Dedifferentiated amniotic fluid mesenchymal stem cell (primary cell): ENCODE results near the gene SLC17A7.

Source experiments
- DNase-seq: peaks from one replicate; pipeline ENCODE4 v3.0.0-alpha.2; 2016; ENCODE audit errors: extremely low spot score

SLC17A7 gene

DNA sequence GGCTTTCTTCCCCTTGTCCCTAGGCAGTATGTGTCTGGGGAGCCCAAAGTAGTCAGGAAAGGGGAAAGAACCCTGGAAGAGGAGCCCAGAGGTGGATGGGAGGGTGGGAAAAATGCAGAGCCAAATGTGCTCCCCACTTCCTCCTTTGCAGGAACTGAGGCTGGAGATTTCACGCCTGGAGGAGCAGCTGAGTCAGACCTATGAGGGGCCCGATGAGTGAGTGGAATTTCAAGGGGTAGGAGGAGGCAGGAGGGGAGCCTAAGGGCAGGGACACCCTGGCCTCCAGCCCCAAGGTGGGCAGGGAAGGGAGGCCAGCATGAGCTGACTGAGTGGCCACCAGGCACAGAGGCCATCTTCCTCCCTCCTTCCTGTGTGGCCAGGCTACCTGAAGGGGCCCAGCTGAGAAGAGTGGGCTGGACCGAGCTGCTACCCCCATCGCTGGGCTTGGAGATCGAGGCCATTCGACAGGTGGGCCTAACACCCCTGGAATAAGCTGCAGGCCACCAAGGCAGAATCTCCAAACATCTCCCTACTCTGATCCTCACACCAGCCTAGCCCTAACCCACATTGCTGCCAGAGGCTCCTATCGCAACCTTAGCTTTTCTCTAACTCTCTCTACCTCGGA, 32.4 kb downstream of the SLC17A7 start:
- no peak for DNase-seq

DNA sequence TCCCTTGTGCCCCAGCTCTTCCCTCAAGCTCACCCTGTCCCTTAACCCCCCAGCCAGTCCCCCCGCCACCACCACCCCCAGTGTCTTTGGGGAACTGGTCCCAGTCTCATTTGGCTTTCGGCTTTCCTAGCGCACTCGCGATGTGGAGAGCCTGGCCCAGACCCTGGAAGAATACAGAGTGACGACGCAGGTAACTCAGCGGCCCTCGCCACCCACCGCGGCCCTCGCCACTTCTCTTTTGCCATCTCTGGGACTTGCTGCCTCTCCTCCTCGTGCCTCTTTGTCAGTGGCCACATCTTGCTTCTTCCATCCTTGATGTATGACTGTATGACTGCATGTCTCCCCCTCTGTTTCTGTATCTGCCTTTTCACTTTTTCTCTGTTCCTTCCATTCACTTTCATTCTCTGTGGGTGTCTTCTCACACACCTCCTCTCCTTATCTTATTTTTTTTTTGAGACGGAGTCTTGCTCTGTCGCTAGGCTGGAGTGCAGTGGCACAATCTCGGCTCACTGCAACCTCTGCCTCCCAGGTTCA, 33.8 kb downstream of the SLC17A7 start:
- DNase-seq, result no peak

DNA sequence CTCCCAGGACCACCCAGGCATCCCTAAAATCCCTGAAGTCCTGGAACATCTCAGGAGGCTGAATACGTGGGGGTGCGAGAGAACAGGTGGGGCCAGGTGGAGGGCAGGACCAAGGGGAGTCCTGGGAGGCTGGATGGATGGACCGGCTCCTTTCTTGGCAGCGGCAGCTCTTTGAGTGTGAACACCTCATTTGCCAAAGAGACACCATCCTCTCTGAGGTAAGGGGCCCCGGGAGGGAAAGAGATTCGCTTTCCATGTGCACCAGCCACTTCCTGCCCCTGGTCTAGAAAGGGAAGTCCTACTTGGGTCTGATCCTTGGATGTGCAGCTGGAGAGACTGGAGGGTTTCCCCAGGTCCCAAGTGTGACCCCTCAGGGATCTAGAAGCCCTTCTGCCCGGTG, 34.2 kb downstream of the SLC17A7 start:
- DNase-seq, result no peak

DNA sequence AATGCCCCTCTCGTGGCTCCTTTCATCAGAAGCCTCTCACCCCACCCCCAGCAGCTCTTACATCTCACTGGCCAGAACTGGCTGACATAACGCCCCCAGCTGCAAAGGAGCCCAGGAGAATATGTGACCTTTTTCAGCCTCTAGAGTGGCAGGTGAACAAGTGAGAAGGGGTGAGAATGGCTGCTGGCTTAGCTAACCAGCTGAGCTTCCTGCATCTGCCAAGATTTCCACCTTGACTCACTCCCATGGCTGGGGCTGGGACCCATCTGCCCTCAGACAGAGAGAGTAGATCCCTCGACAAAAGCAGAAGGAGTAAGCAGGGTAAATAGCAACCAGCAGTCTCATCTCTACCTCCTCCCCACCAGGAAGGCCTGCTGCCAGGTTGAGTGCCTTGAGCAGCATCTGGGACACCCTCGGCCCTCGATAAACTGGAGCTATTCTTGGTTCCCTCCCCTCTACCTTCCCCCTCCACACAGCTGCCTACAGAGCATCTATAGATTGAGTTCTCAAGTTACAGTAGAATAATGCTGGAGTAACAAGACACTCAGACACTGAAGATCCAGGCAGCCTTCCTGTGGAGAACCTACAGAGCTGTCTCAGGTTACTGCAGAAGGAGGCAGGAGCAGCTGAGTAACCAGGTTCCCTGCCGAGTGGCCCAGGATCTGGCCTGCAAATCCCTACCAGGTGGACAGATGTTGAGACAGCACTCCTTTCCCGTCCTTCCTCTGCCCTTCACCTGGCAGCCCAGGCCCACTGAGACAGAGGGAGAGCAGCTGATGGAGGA, 37.7 kb downstream of the SLC17A7 start:
- DNase-seq, result no peak

DNA sequence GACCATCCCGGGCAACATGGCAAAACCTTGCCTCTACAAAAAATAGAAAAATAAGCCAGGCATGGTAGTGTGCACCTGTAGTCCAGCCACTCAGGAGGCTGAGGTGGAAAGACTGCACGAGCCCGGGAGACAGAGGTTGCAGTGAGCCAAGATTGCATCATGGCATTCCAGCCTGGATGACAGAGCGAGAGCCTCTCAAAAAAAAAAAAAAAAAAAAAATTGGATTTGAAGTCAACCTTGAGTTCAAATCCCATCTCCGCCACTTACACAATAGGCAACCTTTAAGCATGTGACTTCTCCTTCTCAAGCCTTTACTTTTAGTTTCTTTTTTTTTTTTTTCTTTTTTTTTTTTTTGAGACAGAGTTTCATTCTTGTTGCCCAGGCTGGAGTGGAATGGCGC, 41.3 kb downstream of the SLC17A7 start:
- no peak for DNase-seq

DNA sequence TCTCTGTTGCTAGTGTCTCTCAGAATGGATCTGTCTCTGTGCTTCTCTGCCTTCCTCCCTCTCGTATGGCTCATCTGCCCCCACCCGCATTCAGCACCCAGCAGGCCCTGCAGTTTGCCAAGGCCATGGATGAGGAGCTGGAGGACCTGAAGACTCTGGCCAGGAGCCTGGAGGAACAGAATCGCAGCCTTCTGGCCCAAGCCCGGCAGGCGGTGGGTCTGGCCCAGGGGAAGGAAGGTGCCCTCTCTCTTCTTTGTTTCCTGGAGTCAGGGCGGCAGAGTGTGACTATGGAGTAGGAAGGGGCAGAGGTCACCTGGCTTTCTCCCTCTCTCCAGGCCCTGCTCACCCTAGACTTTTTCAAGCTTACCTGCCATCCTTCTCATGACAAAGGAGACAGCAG, 42.4 kb downstream of the SLC17A7 start:
- no peak for DNase-seq

DNA sequence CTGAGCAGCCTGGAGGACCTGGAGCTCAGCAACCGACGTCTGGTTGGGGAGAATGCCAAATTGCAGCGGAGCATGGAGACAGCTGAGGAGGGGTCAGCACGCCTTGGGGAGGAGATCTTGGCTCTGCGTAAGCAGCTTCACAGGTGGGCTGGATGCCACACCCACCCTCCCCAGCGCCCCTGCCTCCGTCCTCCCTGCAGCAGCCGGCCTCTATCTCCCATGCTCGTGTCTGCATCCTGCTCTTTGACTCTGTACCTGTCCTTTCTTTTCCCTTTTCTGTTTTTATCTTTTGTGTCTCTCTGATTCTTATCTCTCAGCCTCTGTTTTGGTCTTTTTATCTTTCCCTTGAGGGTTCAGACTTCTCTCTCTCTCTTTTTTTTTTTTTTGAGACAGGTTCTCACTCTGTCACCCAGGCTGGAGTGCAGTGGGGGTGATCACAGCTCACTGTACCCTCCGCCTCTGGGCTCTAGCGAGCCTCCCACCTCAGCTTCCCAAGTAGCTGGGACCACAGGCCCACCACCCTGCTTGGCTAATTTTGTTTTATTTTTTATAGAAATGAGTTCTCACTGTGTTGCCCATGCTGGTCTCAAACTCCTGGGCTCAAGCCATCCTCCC, 43.2 kb downstream of the SLC17A7 start:
- no peak for DNase-seq

DNA sequence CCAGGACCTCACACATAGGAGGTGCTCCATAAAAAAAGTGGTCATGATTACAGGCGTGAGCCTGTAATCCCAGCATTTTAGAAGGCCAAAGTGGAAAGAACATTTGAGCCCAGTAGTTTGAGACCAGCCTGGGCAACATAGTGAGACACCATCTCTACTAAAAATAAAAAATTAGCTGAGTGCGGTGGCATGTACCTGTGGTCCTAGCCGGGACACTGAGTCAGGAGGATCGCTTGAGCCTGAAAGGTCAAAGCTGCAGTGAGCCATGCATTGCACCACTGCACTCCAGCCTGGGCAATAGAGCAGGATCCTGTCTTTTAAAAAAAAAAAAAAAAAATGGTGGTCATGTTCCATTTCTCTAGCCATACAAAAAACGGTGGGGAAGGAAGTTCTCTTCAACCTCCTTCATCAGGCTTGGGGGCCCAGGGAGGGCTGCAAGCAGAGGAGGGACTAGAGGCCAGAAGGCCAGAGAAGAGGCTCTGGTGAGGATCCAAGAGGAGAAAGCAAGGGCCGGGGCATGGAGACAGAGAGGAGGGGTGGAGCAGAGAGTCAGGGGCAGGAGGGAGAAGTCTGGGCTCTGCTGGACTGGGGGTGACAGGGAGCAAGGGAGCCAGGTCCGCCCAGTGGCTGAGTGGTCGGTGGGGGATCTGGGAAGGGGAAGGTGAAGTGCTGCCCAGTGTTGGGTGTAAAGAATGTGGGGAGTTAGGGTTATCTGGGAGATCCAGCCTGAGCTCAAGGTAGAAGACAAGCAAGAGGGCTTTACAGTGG, 44.4 kb downstream of the SLC17A7 start:
- DNase-seq, result no peak

DNA sequence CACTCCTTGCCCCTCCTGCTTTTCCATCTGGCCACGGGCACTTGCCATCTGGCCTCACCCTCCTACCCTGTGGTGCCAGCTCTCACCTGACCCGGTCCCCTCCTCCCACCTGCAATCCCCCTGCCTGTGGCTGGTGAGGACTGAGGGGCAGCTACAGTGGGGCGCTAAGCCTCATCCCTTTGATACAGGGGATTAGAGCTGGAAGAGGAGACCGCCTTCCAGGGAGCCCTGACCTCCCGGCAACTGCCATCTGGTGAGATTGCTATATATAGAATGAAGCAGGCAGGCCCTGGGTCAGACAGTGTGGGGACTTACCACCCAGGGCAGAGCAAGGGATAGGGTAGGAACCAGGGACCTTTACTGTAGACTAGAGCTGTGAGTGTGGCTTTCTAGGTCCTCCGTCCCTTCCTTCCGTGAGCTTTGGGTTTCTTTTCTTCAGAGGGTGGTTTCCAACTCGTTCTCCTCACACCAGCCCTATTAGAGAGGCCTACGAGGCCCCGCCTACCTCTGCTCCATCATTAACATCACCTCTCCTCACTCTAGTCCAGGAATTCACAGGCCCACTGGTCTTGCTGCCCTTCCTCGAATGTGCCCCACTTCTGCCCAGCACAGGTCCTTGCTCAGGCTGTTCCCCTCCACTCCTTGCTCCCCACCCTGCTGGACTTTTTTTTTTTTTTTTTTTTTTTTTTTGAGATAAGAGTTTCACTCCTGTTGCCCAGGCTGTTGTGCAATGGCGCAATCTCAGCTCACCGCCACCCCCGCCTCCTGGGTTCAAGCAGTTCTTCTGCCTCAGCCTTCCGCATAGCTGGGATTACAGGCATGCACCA, 45.5 kb downstream of the SLC17A7 start:
- no peak for DNase-seq

DNA sequence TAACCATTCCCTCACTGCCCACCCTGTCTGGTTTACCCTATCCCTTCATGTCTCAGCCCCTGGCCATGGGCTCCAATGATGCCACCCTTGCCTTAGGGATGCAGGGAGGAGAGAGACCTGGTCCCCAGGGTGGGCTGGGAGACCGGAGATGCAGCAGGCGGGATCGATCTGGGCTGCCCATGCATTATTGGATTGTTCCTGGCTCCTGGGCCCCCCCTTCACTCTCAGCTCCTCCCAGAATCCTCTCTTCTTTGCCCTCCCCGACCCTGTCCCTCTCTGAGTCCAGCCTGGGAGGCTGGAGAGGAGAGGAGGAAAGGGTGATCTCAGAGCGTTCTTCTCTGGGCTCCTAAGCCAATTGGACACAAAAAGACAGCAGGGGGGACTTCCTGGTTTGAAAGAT, 47.4 kb downstream of the SLC17A7 start:
- DNase-seq, result no peak

DNA sequence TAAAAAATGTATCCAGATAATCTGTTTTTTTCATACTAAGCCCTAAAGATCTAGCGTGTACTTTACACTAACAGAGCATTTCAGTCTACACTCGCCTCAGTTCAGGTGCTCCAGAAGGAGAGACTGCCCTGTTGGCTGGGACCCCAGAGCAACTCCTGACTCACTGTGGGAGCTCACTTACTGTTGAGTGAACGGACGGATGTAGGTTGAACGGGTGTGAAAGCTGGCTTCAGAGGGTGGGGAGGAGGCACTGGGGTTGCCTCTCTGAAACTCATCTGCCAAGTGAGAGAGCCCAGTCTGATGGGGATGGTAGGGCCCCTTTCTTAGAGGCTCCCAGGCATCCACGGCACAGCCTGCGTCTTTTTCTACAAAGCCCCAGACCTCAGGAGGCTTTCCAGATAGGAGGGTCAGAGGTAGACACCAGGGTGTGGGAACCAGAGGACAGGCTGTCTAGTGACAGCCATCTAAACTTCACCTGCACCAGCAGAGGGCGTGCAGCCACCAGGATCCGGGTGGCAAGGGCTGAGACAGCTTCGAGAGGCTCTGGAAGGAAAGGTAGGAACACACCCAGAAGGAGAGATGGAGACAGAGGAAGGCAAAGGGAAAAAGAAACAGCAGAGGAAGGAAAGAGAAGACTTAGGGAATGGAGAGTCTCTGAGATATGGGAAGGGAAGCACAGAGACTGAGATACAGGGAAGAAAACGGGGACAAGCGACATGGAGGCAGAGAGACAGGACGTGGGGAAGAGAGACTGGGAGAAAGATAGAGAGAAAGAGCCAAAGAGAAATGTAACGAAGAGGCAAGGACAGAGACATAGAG, 49.5 kb downstream of the SLC17A7 start:
- DNase-seq, result peak; percentile 61

DNA sequence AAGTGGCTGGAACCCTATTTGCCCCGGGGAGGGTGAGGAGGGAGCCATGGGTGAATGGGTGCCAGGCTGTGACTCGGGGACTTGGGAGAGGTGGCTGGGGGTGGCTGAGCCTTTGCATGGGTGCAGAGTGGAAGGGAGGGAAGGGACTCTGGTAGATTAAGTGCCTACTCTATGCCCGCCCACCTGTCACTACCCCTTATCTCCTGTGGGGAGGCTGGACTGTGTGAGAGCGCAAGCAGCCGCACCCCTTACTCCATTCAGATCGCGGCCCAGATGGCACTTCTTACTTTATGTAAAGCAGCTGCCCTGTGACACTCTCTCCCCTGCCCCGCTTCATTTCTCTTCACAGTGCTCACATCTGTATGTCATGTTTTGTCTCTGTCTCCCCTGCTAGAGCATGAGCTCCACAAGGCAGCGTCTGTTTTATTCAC, 50.4 kb downstream of the SLC17A7 start:
- DNase-seq, result no peak

DNA sequence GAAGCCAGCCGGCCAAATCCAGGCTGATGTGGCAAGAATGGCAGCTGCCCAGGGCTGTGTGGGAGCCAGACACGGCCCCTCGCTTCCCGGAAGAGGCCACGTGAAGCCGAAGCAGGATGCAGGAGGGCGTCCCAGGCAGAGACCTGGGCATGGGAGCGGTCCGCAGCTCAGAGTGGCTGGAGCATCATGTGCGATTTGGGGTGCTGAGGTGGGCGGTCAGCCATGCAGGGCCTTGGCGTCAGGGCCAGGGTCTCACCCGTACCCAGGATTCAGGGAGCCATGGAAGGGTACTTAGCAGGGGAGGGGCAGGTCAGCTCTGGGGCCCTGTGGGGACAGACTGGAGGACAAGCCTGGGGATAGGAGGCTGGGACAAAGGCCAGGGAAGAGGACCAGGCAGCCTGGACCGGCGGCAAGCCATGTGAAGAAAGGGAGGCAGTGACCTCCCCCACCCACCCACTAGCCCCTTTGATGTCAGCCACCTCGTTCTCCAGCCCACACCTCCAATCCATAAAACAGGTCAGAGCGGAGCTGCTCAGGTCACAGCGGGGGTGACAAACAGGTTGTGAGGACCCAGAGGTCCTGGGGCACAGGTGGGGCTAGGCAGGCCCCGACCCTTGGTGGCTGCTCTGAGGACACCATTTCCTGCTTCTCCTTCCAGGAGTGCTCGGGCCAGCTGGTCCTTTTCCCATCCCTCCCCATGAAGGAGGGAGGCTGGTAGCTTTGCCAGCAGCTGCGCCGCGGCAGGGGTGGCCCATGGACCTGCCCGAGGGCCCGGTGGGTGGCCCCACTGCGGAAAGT, 51.0 kb downstream of the SLC17A7 start:
- DNase-seq, result no peak

DNA sequence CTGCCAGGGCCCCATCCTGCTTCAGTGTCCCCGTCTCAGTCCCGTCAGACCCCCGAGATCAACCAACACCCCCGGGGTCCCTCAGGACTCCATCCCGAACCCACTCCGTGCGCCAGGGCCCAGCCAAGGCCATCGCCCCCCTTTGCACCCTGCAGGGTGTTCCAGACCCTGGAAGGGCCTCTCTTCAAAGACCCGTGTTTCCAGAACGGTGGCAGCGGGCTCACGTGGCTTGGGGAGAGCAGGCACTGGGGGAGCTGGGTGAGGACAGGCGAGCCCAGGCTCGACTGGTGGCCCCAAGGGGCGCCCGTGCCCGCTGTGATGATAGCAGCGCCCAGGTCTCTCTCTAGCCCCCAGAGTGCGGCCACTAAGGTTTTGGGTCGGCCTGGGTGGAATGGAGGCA, 51.9 kb downstream of the SLC17A7 start:
- no peak for DNase-seq

DNA sequence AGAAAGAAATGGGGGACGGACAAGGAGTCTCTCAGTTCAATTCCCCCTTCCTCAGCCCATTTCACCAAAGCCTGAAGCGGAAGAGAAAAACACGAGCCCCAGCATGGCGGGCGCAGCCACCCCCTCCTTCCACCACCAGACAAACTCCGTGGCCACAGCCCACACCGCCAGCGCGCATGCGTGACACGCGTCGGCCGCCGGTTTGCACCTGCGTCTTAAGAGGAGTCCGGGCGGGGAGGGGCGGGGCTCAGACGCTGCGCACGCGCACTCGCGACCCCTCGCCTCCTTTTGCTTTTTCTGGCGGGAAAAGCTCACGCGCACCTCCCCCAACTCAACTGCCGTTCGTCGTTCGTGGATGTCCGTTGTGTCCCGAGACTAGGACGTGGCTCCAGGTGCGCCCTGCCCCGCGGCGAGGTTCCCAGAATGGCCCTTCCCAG, 53.4 kb downstream of the SLC17A7 start, which contains the start of gene KASH5:
Gene KASH5 (plus strand): TSS at position 314 of the 437 bp plus-strand sequence. CDS start 2,635 bp downstream, outside the sequence.
- no peak for DNase-seq

DNA sequence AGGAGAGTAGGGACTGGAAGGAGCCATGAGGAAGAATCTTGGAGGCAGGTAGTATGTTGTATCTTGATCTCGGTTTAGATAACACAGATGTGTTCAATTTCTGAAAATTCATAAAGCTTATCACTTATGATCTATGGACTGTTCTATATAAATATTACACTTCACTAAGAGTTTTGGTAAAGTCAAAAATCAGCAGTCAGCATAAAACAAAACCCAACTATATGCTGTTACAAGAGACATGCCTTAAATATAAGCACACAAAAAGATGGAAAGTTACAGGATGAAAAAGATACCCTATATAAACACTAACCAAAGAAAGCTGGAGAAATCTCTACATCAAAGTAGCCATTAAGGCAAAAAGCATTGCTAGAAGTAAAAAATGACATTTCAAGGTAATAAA, 57.7 kb downstream of the SLC17A7 start:
- no peak for DNase-seq

DNA sequence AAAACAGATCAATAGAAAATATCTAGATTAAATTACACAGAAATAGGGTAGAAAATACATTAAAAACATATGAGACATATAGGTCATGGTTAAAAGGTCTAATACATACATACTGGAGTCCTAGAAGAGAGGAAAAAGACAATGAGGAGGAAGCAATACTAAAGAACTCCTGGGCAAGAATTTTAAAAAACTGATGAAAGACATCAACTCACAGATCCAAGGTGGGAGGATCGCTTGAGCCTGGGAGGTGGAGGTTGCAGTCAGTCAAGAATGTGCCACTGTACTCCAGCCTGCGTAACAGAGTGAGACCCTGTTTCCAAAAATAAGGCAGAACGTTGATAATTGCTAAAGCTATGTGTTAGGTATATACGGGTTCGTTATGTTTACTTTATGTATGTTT, 58.7 kb downstream of the SLC17A7 start:
- no peak for DNase-seq

DNA sequence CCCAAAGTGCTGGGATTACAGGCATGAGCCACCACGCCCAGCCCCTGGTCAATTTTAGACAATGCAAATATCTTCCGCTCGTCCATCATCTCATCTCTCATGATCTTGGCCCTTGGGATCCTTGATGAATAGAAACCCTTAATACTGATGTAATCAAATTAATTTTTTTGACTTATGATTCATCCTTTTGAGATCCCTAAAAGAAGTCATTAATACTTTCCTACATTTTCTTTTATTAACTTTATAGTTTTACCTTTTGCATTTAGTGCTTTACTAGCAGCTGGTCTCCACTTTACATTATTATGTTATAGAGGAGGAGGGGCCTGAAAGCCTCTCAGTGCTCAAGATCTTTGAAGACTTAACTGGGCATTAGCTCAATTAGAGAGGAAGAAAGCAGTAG, 60.9 kb downstream of the SLC17A7 start:
- no peak for DNase-seq
